Activated naive CD8-positive, alpha-beta T cell treated with anti-CD3 and anti-CD28 coated beads, Interleukin-2, amount 50 U/mL, for 16 hours (primary cell): ENCODE data around the gene ZYG11B.
"Not testable (repeated sequence)": the region's sequence is repeated elsewhere in the genome, so short reads cannot be mapped to it uniquely, and the experiment has no call there.

Experiments
- DNase-seq: peaks from one replicate; pipeline ENCODE4 v3.0.0-alpha.2; 2020; ENCODE audit warnings: low read depth, low spot score

ZYG11B gene

GRCh38 chr1:52707927-52708655, 18.2 kb upstream of the ZYG11B start:
- DNase-seq, result no peak

GRCh38 chr1:52709016-52709415, 17.2 kb upstream of the ZYG11B start:
- no peak for DNase-seq

- DNase-seq, result no peak
Observed at GRCh38 chr1:52713590-52713989, 12.7 kb upstream of the ZYG11B start.

- DNase-seq, result not testable (repeated sequence)
Observed at GRCh38 chr1:52715296-52715695, 11.0 kb upstream of the ZYG11B start.

GRCh38 chr1:52723260-52723659, 3.0 kb upstream of the ZYG11B start:
- no peak for DNase-seq

- no peak for DNase-seq
Observed at GRCh38 chr1:52725903-52726264, 369 bp upstream of the ZYG11B start.

- DNase-seq, result no peak
Observed at GRCh38 chr1:52727114-52727586, 897 bp downstream of the ZYG11B start.

GRCh38 chr1:52727956-52728656, 1.9 kb downstream of the ZYG11B start:
- no peak for DNase-seq

- no peak for DNase-seq
Observed at GRCh38 chr1:52733368-52733767, 7.1 kb downstream of the ZYG11B start.

GRCh38 chr1:52735371-52735770, 9.1 kb downstream of the ZYG11B start:
- DNase-seq, result not testable (repeated sequence)

- DNase-seq, result no peak
Observed at GRCh38 chr1:52738148-52738547, 11.9 kb downstream of the ZYG11B start.

GRCh38 chr1:52738893-52739292, 12.6 kb downstream of the ZYG11B start:
- no peak for DNase-seq

- DNase-seq, result no peak
Observed at GRCh38 chr1:52739699-52740467, 13.6 kb downstream of the ZYG11B start.

GRCh38 chr1:52741259-52741658, 15.0 kb downstream of the ZYG11B start:
- no peak for DNase-seq

- DNase-seq, result no peak
Observed at GRCh38 chr1:52746189-52746588, 19.9 kb downstream of the ZYG11B start.

- no peak for DNase-seq
Observed at GRCh38 chr1:52747450-52747849, 21.2 kb downstream of the ZYG11B start.

- no peak for DNase-seq
Observed at GRCh38 chr1:52748119-52748518, 21.9 kb downstream of the ZYG11B start.

GRCh38 chr1:52749496-52749895, 23.2 kb downstream of the ZYG11B start:
- not testable (repeated sequence) for DNase-seq

- not testable (repeated sequence) for DNase-seq
Observed at GRCh38 chr1:52750139-52750538, 23.9 kb downstream of the ZYG11B start.

- no peak for DNase-seq
Observed at GRCh38 chr1:52751589-52752483, 25.6 kb downstream of the ZYG11B start.

- DNase-seq, result no peak
Observed at GRCh38 chr1:52752484-52752826, 26.2 kb downstream of the ZYG11B start.
